ENCODE data around the gene KCNMA1. TPM values are rescaled to one million over a fixed set of nuclear protein-coding genes. Genes with fewer than 3 reads are reported as not detected.
"Not testable (repeated sequence)": the region's sequence is repeated elsewhere in the genome, so short reads cannot be mapped to it uniquely, and the experiment has no call there.

Gene KCNMA1
- total RNA-seq, 1 donor from 2014 or later = 0.39 TPM

DNA sequence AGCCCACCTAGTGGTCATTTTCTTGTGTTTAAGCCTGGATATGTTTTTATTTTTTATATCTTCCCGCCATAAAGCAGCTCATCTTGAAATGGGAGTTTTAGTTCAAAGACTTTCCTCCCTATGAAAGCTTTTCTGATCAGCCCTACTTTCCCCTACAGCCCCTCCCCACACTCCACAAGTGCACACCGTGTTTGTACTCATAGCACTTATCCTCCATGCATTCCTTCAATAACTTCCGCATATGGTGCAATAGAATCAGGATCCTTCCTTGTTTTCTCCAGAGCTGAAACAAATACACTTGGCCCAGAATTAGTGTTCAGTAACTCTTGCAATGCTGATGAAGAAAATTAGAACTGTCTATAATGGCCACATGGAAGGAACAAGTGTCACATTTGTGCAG lies 235.9 kb downstream of the KCNMA1 start:
- intact Hi-C loops (cut with micrococcal nuclease) = no loop called here

- intact Hi-C loops (cut with micrococcal nuclease) = no loop called here
Measured at GRCh38 chr10:77400033-77400432, 237.6 kb downstream of the KCNMA1 start.

DNA sequence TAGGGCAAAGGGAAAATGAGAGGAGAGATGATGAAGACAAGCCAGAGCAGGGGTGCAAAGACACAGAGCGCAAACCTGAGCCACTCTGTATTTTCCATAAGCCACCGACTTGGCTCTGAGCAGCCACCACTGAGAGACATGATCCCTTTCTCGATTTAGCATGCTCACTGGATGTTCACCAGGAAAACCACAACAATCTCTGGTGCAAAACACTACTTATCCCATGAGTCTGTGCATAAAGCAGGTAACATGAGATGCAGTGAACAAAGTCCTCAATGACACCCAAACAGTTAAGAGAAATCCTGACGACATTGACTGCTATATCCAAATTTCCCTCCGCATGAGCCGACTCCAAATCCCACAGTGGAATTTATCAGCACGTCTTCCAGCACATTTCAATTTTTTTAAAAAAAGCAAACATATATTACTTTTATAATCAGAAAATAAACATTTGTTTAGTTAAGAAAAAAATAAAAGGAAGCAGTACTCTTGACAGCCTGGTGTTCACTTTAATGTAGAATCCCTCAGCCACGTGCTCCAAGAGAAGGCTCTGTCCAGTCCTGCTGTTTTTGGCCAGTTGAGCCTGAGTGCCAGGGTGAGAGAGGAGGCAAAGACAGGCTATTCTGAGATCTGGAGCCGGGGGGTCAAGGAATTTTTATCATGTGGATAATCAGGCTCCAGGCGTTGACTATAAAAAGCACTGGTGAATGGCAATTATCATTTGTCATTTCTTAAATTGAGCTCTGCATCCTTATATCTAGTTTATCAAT lies 238.4 kb downstream of the KCNMA1 start:
- intact Hi-C loops (cut with micrococcal nuclease) = no loop called here

DNA sequence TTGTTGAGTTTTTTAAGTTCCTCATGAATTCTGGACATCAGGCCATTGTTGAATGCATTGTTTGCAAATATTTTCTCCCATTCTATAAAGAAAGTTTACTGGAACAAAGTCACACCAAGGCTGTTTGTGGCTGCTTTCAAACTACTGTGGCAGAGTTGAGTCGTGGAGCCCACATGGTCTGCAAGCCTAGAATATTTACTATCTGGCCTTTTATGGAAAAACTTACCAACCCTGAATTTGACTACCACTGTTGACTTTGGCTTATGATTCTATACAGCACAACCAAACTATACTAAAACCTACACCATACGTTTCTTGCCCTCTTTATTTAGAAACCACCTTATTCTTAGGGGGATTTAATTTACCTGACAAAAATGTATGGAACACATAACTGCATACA lies 239.1 kb downstream of the KCNMA1 start:
- intact Hi-C loops (cut with micrococcal nuclease) = no loop called here

DNA sequence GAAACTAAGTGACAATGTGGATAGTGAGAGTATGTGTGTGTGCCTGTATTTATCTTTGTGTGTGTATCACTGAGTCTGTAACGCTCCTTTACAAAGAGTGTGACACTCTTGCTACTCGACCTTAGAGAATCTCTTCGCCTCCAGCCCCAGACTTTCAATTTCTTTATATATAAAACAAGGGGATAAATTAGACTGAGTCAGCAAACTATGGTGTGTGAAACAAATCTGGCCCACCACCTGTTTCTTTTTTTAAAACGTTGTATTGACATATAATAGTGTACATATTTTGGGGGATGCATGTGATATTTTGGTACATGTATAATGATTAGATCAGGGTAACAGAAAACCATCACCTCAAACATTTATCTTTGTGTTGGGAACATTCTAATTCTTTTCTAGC lies 240.5 kb downstream of the KCNMA1 start:
- intact Hi-C loops (cut with micrococcal nuclease) = no loop called here

DNA sequence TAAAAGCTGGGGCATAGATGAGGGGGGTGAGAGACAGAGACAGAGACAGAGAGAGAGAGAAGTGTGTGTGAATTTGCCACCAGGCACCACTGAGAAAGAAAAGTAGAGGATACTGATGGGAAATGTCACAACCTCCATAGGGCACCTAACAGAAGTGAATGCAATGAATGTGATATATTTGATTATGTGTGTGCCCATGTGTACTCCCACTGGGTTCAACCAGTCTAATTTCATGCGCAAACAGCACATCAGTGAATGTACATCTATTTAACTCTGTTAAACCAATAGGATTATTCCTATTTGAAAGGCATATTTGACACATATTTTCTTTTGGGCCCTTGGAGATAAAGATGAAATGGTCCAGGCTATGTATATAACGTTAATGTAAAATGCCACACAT lies 241.3 kb downstream of the KCNMA1 start:
- intact Hi-C loops (cut with micrococcal nuclease) = no loop called here

DNA sequence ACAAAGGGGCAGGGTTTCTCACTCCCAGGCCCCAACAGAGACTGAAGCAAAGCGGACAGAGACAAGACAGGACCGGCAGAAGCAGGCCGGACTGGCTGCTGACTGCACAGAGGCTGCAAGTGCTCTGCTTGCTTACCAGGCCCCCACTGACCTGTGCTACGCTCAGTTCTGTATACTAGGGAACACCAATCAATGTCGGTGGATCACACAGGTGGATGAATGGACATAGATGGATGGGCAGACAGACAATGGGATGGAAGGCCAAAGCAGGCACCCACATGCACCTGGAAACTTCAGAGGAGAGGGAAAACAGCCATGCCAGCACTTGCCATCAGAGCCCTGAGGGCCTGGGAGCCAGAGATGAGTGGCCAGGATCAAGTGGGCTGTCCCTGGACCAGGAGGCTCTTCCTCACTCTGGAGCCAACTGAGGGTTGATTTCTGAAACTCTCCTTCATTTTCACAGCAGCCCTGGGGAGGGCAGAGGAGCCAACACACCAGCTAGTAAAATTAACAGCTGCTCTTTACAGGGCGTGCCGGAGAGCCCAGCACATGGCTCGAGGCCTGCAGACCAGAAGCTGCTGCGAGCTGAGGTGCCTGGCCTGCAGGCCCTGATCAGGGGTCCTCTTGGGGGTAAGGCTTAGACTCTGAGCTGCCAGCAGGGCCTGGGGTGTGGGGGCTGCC lies 243.6 kb downstream of the KCNMA1 start:
- intact Hi-C loops (cut with micrococcal nuclease) = loop anchor here (2.0 kb wide), 1 partner anchor 247 kb away; no protein-coding TSS in a partner anchor

GRCh38 chr10:77393411-77393810 lies 244.2 kb downstream of the KCNMA1 start:
- intact Hi-C loops (cut with micrococcal nuclease) = loop anchor here (2.0 kb wide), 1 partner anchor 247 kb away; no protein-coding TSS in a partner anchor

DNA sequence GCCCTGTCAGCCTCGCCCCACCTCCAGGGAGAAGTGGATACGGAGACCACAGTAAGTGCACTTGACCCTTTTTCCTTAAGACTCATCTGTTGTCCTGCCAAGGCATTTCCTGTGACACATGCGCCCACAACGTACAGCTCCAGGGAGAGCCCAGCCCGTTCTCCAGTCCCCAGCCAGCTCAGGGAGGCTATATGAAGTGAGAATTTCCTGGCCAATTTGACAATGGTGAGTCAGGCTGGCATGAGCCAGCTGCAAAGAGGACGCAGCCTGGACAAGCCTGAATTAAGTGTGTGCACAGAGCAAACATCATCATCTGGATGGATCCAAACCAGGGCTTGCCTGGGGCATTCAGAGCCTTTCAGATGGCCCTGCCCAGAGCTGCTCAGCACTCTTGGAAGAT lies 244.8 kb downstream of the KCNMA1 start:
- intact Hi-C loops (cut with micrococcal nuclease) = loop anchor here (2.0 kb wide), 1 partner anchor 248 kb away; no protein-coding TSS in a partner anchor

DNA sequence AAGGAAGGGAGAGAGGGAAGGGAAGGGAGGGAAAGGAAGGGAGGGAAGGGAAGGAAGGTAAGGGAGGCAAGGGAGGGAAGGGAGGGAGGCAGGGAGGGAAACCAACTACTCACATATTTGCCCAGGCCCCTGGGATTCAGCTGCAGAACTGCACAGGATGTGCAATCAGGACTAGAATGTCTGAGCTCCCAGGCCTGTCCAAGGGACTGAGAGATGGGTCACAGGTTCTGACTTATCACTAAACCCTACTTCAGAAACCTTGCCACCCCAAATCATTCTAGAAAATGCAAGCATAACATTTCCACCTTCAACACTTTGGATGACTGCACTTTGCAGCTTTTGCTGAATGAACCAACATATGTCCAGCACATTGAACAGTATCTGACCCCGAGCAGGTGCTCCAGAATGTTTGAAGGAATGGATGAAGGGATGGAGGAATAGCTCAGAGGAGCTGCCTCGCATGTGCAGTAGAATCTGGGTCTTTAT lies 245.3 kb downstream of the KCNMA1 start:
- intact Hi-C loops (cut with micrococcal nuclease) = loop anchor here (2.0 kb wide), 1 partner anchor 249 kb away; no protein-coding TSS in a partner anchor

DNA sequence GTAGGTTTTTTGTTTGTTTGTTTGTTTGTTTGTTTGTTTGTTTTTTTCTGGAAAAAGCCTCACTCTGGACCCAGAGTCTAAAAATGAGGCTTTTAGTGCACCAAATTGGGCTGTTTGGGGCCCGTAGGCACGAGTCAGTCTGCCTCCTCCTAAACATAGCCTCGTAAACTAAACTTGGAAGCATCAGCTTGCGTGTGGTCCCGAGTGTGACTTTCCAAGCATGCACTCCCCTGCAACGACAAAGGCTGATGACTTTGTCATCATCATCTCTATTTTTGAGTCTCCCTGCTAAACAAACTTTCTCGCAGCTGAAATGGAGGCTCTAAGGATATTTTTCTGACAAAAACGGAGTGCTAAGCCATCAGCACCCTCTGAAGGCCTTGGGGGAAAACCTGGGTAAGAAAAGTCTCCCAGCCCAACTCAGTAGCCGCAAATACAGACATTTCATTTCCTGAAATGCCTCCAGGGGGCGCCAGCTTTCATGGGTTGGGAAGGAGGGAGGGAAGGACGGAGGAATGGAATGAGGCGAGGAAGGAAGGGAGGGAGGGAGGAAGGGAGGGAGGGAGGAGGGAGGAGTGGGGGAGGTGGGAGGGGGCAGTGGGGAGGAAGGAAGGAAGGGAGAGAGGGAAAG lies 245.9 kb downstream of the KCNMA1 start:
- intact Hi-C loops (cut with micrococcal nuclease) = loop anchor here (2.0 kb wide), 1 partner anchor 249 kb away; no protein-coding TSS in a partner anchor

GRCh38 chr10:77390481-77390891 lies 247.1 kb downstream of the KCNMA1 start:
- intact Hi-C loops (cut with micrococcal nuclease) = no loop called here

GRCh38 chr10:77388571-77389100 lies 249.0 kb downstream of the KCNMA1 start:
- intact Hi-C loops (cut with micrococcal nuclease) = no loop called here

DNA sequence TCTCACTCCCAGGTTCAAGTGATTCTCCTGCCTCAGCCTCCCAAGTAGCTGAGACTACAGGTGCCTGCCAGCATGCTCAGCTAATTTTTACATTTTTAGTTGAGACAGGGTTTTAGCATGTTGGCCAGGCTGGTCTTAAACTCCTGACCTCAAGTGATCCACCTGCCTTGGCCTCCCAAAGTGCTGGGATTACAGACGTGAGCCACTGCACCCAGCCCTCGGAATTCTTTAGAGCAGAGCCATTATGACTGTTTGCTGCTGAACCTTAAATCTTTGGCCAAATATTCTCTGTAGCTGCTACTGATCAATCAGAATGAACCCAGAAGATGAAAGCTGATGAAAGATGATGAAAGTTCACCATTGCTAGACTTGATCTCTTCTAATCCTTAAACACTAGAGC lies 249.9 kb downstream of the KCNMA1 start:
- intact Hi-C loops (cut with micrococcal nuclease) = not testable (repeated sequence)

GRCh38 chr10:77387247-77387646 lies 250.4 kb downstream of the KCNMA1 start:
- intact Hi-C loops (cut with micrococcal nuclease) = no loop called here

DNA sequence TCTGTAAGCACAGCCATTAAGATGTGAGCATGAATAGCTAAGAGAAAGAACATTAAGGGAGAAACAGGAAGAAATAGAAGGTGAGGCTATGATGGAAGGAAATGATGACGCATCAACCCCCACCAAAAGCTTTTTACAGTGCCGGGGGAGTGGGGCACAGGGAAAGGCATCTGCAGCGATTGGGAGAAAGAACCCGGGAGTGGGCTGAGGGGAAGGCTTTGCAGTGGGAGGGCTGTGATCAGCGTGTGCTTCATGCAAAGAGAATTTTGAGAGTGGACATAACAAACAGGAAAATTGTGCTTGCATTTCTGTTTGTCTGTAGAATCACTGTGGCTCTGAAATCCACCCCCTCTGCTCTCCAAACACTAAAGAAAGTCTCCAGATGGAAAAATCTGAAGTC lies 250.8 kb downstream of the KCNMA1 start:
- intact Hi-C loops (cut with micrococcal nuclease) = no loop called here

- intact Hi-C loops (cut with micrococcal nuclease) = no loop called here
Measured at GRCh38 chr10:77386365-77386764, 251.2 kb downstream of the KCNMA1 start.

GRCh38 chr10:77385315-77385714 lies 252.3 kb downstream of the KCNMA1 start:
- intact Hi-C loops (cut with micrococcal nuclease) = no loop called here

DNA sequence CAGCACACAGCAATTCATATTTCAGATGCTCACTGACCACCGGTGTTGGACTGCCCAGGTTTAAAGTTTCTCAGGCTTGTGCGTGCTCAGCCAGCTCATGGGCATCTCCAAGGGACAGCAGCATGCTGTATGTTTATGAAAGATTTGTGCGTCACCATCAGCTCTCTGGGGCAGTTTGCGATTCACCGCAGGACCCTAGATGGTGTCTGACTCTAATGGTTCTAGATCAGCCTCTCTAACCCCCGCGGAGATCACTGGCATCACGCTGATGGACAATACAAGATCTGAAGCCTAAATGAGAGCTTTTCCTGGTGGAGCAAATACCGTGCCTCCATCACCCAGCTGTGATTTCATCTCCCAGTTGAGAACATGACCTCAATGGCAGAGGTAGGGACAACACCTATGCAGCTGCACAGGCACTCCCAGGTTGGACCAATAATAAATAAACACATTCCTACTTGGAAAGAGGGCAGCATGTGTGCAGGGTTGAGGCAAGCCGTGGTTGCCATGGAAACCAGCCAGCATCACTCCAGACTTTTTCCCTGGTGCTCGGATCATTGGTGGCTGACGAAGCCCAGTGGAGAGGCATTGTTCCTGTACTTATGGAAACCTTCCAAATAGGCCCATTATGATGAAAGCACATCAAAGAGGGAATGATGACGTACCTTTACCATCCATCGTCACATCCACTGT lies 253.6 kb downstream of the KCNMA1 start:
- intact Hi-C loops (cut with micrococcal nuclease) = no loop called here

DNA sequence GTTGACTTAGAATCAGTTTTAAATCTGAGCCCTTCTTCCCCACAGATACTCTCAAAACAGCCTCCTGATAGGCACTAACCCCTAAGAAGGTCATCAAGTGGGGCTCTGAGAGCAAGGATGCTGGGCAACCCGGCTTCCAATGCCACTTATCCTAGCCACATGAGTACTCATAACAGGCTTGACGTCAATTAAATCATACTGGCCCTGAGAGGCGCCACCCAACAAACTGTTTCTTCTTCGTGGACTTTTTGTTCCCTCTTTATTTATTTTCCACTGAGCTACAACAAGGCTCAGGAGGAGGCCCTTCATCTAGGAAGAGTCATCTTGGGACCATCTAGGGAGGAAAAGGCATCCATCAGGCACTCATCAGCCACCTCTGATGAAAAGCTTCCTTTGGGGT lies 255.9 kb downstream of the KCNMA1 start:
- intact Hi-C loops (cut with micrococcal nuclease) = no loop called here

- intact Hi-C loops (cut with micrococcal nuclease) = no loop called here
Measured at GRCh38 chr10:77380723-77381122, 256.9 kb downstream of the KCNMA1 start.
